Thyroid gland (tissue), 4 donors: ENCODE results near the gene SF3B1. TPM values are rescaled to one million over a fixed set of nuclear protein-coding genes. Genes with fewer than 3 reads are reported as not detected.

Source experiments
- DNase-seq, 2 donors: peaks; one replicate each; pipeline ENCODE4 v3.0.0-alpha.2; 2019
- H3K27ac ChIP-seq, 3 donors: fragments of 200-600 bp; sonication (generic); 1 replicate in 2 of 3; 2 replicates in 1 of 3; pipeline ENCODE4 v1.5.1; 2016 to 2019; ENCODE audit warnings: mild to moderate bottlenecking in 1 of 3, moderate library complexity in 1 of 3
- H3K27me3 ChIP-seq: fragments of 200-600 bp; sonication (generic); one replicate; pipeline ENCODE4 v1.5.1; 2019
- H3K36me3 ChIP-seq, 2 donors: fragments of 200-600 bp; sonication (generic); one replicate each; pipeline ENCODE4 v1.5.1; 2016 to 2019
- H3K4me1 ChIP-seq, 2 donors: fragments of 200-600 bp; sonication (generic); one replicate each; pipeline ENCODE4 v1.5.1; 2017 to 2019
- H3K4me3 ChIP-seq, 3 donors: fragments of 200-600 bp; sonication (generic); replicated peaks in 1 of 3; 1 replicate in 2 of 3; 2 replicates in 1 of 3; pipeline ENCODE4 v1.5.1; 2016; ENCODE audit warnings: mild to moderate bottlenecking in 1 of 3
- H3K9me3 ChIP-seq: fragments of 200-600 bp; sonication (generic); one replicate; pipeline ENCODE4 v1.5.1; 2017
- POLR2A ChIP-seq, 2 donors: fragments of 450-650 bp; IDR thresholded peaks; one replicate each; pipeline ENCODE4 v1.6.1; 2017; ENCODE audit warnings: antibody characterized with exemption in 2 of 2, mild to moderate bottlenecking in 2 of 2, moderate library complexity in 1 of 2
- WGBS, 2 donors: methylation state at CpG; one replicate each; pipeline ENCODE4 v1.1.5; 2017; 5-methylcytosine and 5-hydroxymethylcytosine counted together
- intact Hi-C: fragments of 100-400 bp; cut with DNase I; formaldehyde crosslinking; loops from one replicate; pipeline ENCODE4 v1.15.1; 2023
- total RNA-seq, 4 donors: library from RNA; depleted of rRNA; stranded (reverse); fragments of >200 nt; gene quantifications; one replicate each; pipeline ENCODE4 v1.2.3, GENCODE V29; 2016
- TF ChIP-seq, protein P1 (sequence below), 6 experiments: fragments of 200-600 bp in 3 of 6; fragments of 450-650 bp in 3 of 6; sonication (generic) in 3 of 6; IDR thresholded peaks; one replicate each; pipeline ENCODE4 v1.5.1; 2016 to 2019; ENCODE audit warnings: antibody characterized with exemption in 6 of 6, mild to moderate bottlenecking in 2 of 6, inconsistent platforms in 1 of 6, moderate library complexity in 1 of 6

SF3B1 gene
- total RNA-seq, 4 donors from 2014 or later = 297 to 948 (median 607) TPM

- Histone ChIP-seq H3K27me3 (no peaks in the 10 kb centered on the region), H3K4me3 (no peak overlapping the region), H3K4me1 (peaks cover 7 to 12% of the 10 kb centered on the region in 2 donors), H3K27ac (no peak overlapping the region), H3K36me3 (no peaks in the 10 kb centered on the region), H3K9me3 (no peaks in the 10 kb centered on the region)
- TF ChIP-seq, protein P1, sequence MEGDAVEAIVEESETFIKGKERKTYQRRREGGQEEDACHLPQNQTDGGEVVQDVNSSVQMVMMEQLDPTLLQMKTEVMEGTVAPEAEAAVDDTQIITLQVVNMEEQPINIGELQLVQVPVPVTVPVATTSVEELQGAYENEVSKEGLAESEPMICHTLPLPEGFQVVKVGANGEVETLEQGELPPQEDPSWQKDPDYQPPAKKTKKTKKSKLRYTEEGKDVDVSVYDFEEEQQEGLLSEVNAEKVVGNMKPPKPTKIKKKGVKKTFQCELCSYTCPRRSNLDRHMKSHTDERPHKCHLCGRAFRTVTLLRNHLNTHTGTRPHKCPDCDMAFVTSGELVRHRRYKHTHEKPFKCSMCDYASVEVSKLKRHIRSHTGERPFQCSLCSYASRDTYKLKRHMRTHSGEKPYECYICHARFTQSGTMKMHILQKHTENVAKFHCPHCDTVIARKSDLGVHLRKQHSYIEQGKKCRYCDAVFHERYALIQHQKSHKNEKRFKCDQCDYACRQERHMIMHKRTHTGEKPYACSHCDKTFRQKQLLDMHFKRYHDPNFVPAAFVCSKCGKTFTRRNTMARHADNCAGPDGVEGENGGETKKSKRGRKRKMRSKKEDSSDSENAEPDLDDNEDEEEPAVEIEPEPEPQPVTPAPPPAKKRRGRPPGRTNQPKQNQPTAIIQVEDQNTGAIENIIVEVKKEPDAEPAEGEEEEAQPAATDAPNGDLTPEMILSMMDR (IDR thresholded peaks at IDR 0.05) = no peak
- TF ChIP-seq POLR2A (IDR thresholded peaks at IDR 0.05) = no peak
- intact Hi-C loops = no loop called here
- WGBS, 2 donors = 77 to 86% methylated on average over 12 to 22 of the region's 25 CpGs
- DNase-seq = peak in 1 of 2 donors; percentile 13
Observed at GRCh38 chr2:197450465-197450864, 15.6 kb upstream of the SF3B1 start.

GRCh38 chr2:197446844-197447243 lies 12.0 kb upstream of the SF3B1 start:
- Histone ChIP-seq H3K27me3 (no peaks in the 10 kb centered on the region), H3K36me3 (no peaks in the 10 kb centered on the region), H3K4me3 (no peak overlapping the region), H3K4me1 (no peaks in the 10 kb centered on the region), H3K9me3 (no peaks in the 10 kb centered on the region), H3K27ac (no peak overlapping the region)
- TF ChIP-seq, protein P1 (IDR thresholded peaks at IDR 0.05) = no peak
- no peak for TF ChIP-seq POLR2A (IDR thresholded peaks at IDR 0.05)
- intact Hi-C loops = no loop called here
- DNase-seq = no peak

DNA sequence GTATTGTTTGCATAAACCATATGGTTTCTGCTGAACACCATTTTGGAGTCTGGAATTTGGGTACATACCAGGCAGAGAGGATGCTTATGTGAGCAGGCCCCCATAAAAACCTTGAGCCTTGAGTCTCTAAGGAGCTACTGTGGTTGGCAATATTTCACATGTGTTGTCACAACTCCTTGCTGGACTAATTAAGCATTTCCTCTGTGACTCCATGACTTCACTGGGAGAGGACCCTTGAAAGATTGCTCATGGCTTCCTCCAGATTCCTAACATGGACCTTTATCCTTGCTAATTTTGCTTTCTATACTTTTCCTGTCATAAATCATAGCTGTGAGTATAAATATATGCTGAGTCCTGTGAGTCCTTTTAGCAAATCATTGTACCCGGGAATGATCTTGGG lies 10.9 kb upstream of the SF3B1 start:
- intact Hi-C loops = no loop called here
- 73 to 78% methylated on average over 1 of the region's 1 CpG for WGBS, 2 donors
- H3K27ac ChIP-seq = no peak overlapping the region
- no peaks in the 10 kb centered on the region for H3K36me3 ChIP-seq
- H3K27me3 ChIP-seq = no peaks in the 10 kb centered on the region
- DNase-seq = no peak
- TF ChIP-seq POLR2A (IDR thresholded peaks at IDR 0.05) = no peak
- TF ChIP-seq, protein P1 (IDR thresholded peaks at IDR 0.05) = no peak
- H3K9me3 ChIP-seq = no peaks in the 10 kb centered on the region
- H3K4me1 ChIP-seq = no peaks in the 10 kb centered on the region
- H3K4me3 ChIP-seq = no peak overlapping the region

- Histone ChIP-seq H3K4me1 (no peaks in the 10 kb centered on the region), H3K36me3 (no peaks in the 10 kb centered on the region), H3K4me3 (no peak overlapping the region), H3K27ac (no peak overlapping the region), H3K27me3 (no peaks in the 10 kb centered on the region), H3K9me3 (no peaks in the 10 kb centered on the region)
- 31 to 36% methylated on average over 5 of the region's 5 CpGs for WGBS, 2 donors
- DNase-seq = no peak
- intact Hi-C loops = no loop called here
- TF ChIP-seq, protein P1 (IDR thresholded peaks at IDR 0.05) = no peak
- no peak for TF ChIP-seq POLR2A (IDR thresholded peaks at IDR 0.05)
Observed at GRCh38 chr2:197442857-197443256, 8.0 kb upstream of the SF3B1 start.

DNA sequence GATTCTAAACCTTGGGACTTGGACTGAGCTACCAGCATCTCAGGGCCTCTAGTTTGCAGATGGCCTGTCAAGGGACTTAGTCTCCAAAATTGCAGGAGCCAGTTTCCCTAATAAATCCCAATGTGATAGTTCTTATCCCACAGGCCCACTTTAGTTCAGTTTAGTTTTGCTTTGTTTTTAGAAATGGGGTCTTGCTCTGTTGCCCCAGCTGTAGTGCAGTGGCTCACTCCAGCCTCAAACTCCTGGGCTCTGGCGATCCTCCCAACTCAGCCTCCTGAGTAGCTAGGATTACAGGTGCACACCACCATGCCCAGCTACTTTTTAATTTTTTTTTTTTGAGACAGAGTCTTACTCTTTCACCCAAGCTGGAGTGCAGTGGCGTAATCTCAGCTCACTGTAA lies 2.6 kb upstream of the SF3B1 start:
- 96 to 98% methylated on average over 2 of the region's 2 CpGs for WGBS, 2 donors

More for the DNA sequence above, 2.6 kb upstream of the SF3B1 start:
- Histone ChIP-seq H3K4me3 (no peak overlapping the region), H3K36me3 (no peaks in the 10 kb centered on the region), H3K9me3 (no peaks in the 10 kb centered on the region), H3K27me3 (no peaks in the 10 kb centered on the region), H3K4me1 (peaks cover 18 to 19% of the 10 kb centered on the region in 2 donors), H3K27ac (no peak overlapping the region)
- intact Hi-C loops = loop anchor here (10.0 kb wide), 1 partner anchor 77 kb away; the partner anchor contains the start of gene MOB4
- TF ChIP-seq, protein P1 (IDR thresholded peaks at IDR 0.05) = no peak
- no peak for TF ChIP-seq POLR2A (IDR thresholded peaks at IDR 0.05)
- no peak for DNase-seq
